ENCODE data around the gene LINGO1. TPM values are rescaled to one million over a fixed set of nuclear protein-coding genes. Genes with fewer than 3 reads are reported as not detected.

The LINGO1 gene
- total and polyA plus RNA-seq, 4 donors: 0.50 to 1.6 (median 0.75) TPM; not detected in 1

GRCh38 chr15:77612958-77613601 lies 19.6 kb downstream of the LINGO1 start:
- TF ChIP-seq EGR1 (IDR thresholded peaks at IDR 0.05; ENCODE audit: low read depth in 2 of 2): no peak
- no peak for TF ChIP-seq SP1 (IDR thresholded peaks at IDR 0.05)
- TF ChIP-seq HNF4G (IDR thresholded peaks at IDR 0.05): no peak
- no peak for TF ChIP-seq TAF1 (conservative IDR thresholded peaks at IDR 0.05)
- no peak for TF ChIP-seq GABPA (IDR thresholded peaks at IDR 0.05 in 1 of 2, conservative IDR thresholded peaks at IDR 0.05 in 1 of 2)
- TF ChIP-seq CTCF (IDR thresholded peaks at IDR 0.05; ENCODE audit: low read depth, low read length, missing input control): no peak
- TF ChIP-seq JUND (IDR thresholded peaks at IDR 0.05): no peak
- no peak for TF ChIP-seq HNF4A (conservative IDR thresholded peaks at IDR 0.05)
- no peak for TF ChIP-seq FOXA2 (IDR thresholded peaks at IDR 0.05)
- TF ChIP-seq REST (IDR thresholded peaks at IDR 0.05): no peak
- TF ChIP-seq NR2F2 (IDR thresholded peaks at IDR 0.05): no peak
- TF ChIP-seq RAD21 (IDR thresholded peaks at IDR 0.05): no peak
- no peak for TF ChIP-seq MAX (IDR thresholded peaks at IDR 0.05)
- H3K27me3 ChIP-seq (ENCODE audit: control insufficient read depth in 4 of 4, insufficient read depth in 4 of 4, low read length in 3 of 4): no peaks in the 10 kb centered on the region
- no peaks in the 10 kb centered on the region for H3K9me3 ChIP-seq (ENCODE audit: control insufficient read depth in 4 of 4, low read length in 3 of 4)
- WGBS: 89% methylated on average over 8 of the region's 8 CpGs
- H3K4me1 ChIP-seq (ENCODE audit: control insufficient read depth in 4 of 4, insufficient read depth in 4 of 4, low read length in 3 of 4): no peaks in the 10 kb centered on the region
- no peaks in the 10 kb centered on the region for H3K36me3 ChIP-seq (ENCODE audit: control insufficient read depth in 4 of 4, insufficient read depth in 3 of 4, low read depth in 1 of 4, low read length in 3 of 4)
- H3K4me3 ChIP-seq (ENCODE audit: low read depth in 1 of 3, low read length in 3 of 3): no peak overlapping the region
- DNase-seq (ENCODE audit: low spot score): no peak
- H3K9ac ChIP-seq (ENCODE audit: low read depth in 1 of 2, low read length in 2 of 2): no peak overlapping the region
- no peak overlapping the region for H3K27ac ChIP-seq (ENCODE audit: low read depth in 1 of 2, low read length in 2 of 2)

- no peak for DNase-seq (ENCODE audit: low spot score)
- Histone ChIP-seq H3K4me3 (ENCODE audit: low read depth in 1 of 3, low read length in 3 of 3) (no peak overlapping the region), H3K9me3 (ENCODE audit: control insufficient read depth in 4 of 4, low read length in 3 of 4) (no peaks in the 10 kb centered on the region), H3K4me1 (ENCODE audit: control insufficient read depth in 4 of 4, insufficient read depth in 4 of 4, low read length in 3 of 4) (no peaks in the 10 kb centered on the region), H3K27me3 (ENCODE audit: control insufficient read depth in 4 of 4, insufficient read depth in 4 of 4, low read length in 3 of 4) (no peaks in the 10 kb centered on the region), H3K36me3 (ENCODE audit: control insufficient read depth in 4 of 4, insufficient read depth in 3 of 4, low read depth in 1 of 4, low read length in 3 of 4) (no peaks in the 10 kb centered on the region), H3K9ac (ENCODE audit: low read depth in 1 of 2, low read length in 2 of 2) (no peak overlapping the region), H3K27ac (ENCODE audit: low read depth in 1 of 2, low read length in 2 of 2) (no peak overlapping the region)
- 73% methylated on average over 10 of the region's 10 CpGs for WGBS
- TF ChIP-seq TAF1 (conservative IDR thresholded peaks at IDR 0.05) (no peak), MAX (IDR thresholded peaks at IDR 0.05) (no peak), YY1 (IDR thresholded peaks at IDR 0.05) (no peak), HNF4G (IDR thresholded peaks at IDR 0.05) (no peak), HNF4A (conservative IDR thresholded peaks at IDR 0.05) (no peak), RXRA (IDR thresholded peaks at IDR 0.05) (no peak), ATF3 (IDR thresholded peaks at IDR 0.05) (no peak), SP1 (IDR thresholded peaks at IDR 0.05) (no peak), FOXA1 (IDR thresholded peaks at IDR 0.05) (no peak), REST (IDR thresholded peaks at IDR 0.05) (no peak), GABPA (IDR thresholded peaks at IDR 0.05 in 1 of 2, conservative IDR thresholded peaks at IDR 0.05 in 1 of 2) (no peak), EGR1 (IDR thresholded peaks at IDR 0.05; ENCODE audit: low read depth in 2 of 2) (no peak), NR2F2 (IDR thresholded peaks at IDR 0.05) (no peak), CTCF (IDR thresholded peaks at IDR 0.05; ENCODE audit: low read depth, low read length, missing input control) (no peak)
These were observed 20.9 kb downstream of the LINGO1 start for GRCh38 chr15:77611767-77612166.

Data from liver (tissue), 9 donors.